IgD-negative memory B cell (primary cell): ENCODE measurements around the gene WFIKKN2. TPM values are rescaled to one million over a fixed set of nuclear protein-coding genes. Genes with fewer than 3 reads are reported as not detected.
"Not testable (repeated sequence)": the region's sequence is repeated elsewhere in the genome, so short reads cannot be mapped to it uniquely, and the experiment has no call there.

ENCODE experiments used
- H3K27ac Mint-ChIP-seq, 3 donors: one replicate each; pipeline ENCODE4 v1.8.0; 2020 to 2022; ENCODE audit warnings: mild to moderate bottlenecking in 3 of 3, mixed read lengths in 3 of 3, moderate library complexity in 1 of 3
- H3K27me3 Mint-ChIP-seq: one replicate; pipeline ENCODE4 v1.8.0; 2021; ENCODE audit warnings: mixed read lengths
- H3K36me3 Mint-ChIP-seq: one replicate; pipeline ENCODE4 v1.8.0; 2020; ENCODE audit warnings: mild to moderate bottlenecking, mixed read lengths
- H3K4me1 Mint-ChIP-seq, 3 donors: one replicate each; pipeline ENCODE4 v1.8.0; 2020 to 2022; ENCODE audit warnings: mixed read lengths in 3 of 3, mild to moderate bottlenecking in 1 of 3
- H3K4me3 Mint-ChIP-seq, 4 donors: one replicate each; pipeline ENCODE4 v1.8.0; 2020 to 2022; ENCODE audit warnings: mild to moderate bottlenecking in 4 of 4, mixed read lengths in 4 of 4, moderate library complexity in 3 of 4
- H3K9me3 Mint-ChIP-seq, 3 donors: one replicate each; pipeline ENCODE4 v1.8.0; 2020 to 2021; ENCODE audit warnings: mixed read lengths in 3 of 3, mild to moderate bottlenecking in 1 of 3
- polyA plus RNA-seq: library from polyadenylated mRNA; unstranded; fragments of 300-500 nt; fragmentation: Illumina TruSeq; gene quantifications from one replicate; pipeline ENCODE4 v1.2.3, GENCODE V29; 2021

Gene WFIKKN2
- polyA plus RNA-seq, 1 donor from 2014 or later, result not detected

- peaks cover 0 to 7% (median 0%) of the 10 kb centered on the region in 3 donors for H3K9me3 Mint-ChIP-seq
- peaks cover 0 to 7% (median 0%) of the 10 kb centered on the region in 3 donors for H3K4me1 Mint-ChIP-seq
- no peak overlapping the region for H3K27ac Mint-ChIP-seq
- no peaks in the 10 kb centered on the region for H3K27me3 Mint-ChIP-seq
- no peaks in the 10 kb centered on the region for H3K36me3 Mint-ChIP-seq
- H3K4me3 Mint-ChIP-seq, result no peak overlapping the region
These were observed 10.1 kb downstream of the WFIKKN2 start for GRCh38 chr17:50845240-50846147.

- H3K4me1 Mint-ChIP-seq, result peaks cover 5 to 7% (median 7%) of the 10 kb centered on the region in 3 donors
- peaks cover 0 to 7% (median 0%) of the 10 kb centered on the region in 3 donors for H3K9me3 Mint-ChIP-seq
- no peaks in the 10 kb centered on the region for H3K27me3 Mint-ChIP-seq
- no peak overlapping the region for H3K4me3 Mint-ChIP-seq
- no peaks in the 10 kb centered on the region for H3K36me3 Mint-ChIP-seq
- no peak overlapping the region for H3K27ac Mint-ChIP-seq
These were observed 12.2 kb downstream of the WFIKKN2 start for GRCh38 chr17:50847566-50847965.

GRCh38 chr17:50848039-50848438 lies 12.7 kb downstream of the WFIKKN2 start:
- Mint-ChIP-seq H3K27ac (peak overlapping the region in 1 of 3 donors; percentile 60), H3K4me1 (peaks cover 5 to 10% (median 9%) of the 10 kb centered on the region in 3 donors), H3K9me3 (peaks cover 0 to 7% (median 0%) of the 10 kb centered on the region in 3 donors), H3K27me3 (no peaks in the 10 kb centered on the region), H3K36me3 (no peaks in the 10 kb centered on the region), H3K4me3 (no peak overlapping the region)

- peaks cover 10% of the 10 kb centered on the region in 3 donors for H3K4me1 Mint-ChIP-seq
- no peaks in the 10 kb centered on the region for H3K27me3 Mint-ChIP-seq
- H3K9me3 Mint-ChIP-seq, result peaks cover 0 to 7% (median 0%) of the 10 kb centered on the region in 3 donors
- H3K4me3 Mint-ChIP-seq, result no peak overlapping the region
- peak overlapping the region in 1 of 3 donors; percentile 60 for H3K27ac Mint-ChIP-seq
- no peaks in the 10 kb centered on the region for H3K36me3 Mint-ChIP-seq
These were observed 13.3 kb downstream of the WFIKKN2 start for GRCh38 chr17:50848711-50849110.

- Mint-ChIP-seq H3K4me3 (no peak overlapping the region), H3K27ac (no peak overlapping the region), H3K27me3 (no peaks in the 10 kb centered on the region), H3K36me3 (no peaks in the 10 kb centered on the region), H3K4me1 (peaks cover 10% of the 10 kb centered on the region in 3 donors), H3K9me3 (peaks cover 0 to 7% (median 0%) of the 10 kb centered on the region in 3 donors)
These were observed 15.3 kb downstream of the WFIKKN2 start for GRCh38 chr17:50850640-50851039.

GRCh38 chr17:50853015-50853615 lies 17.7 kb downstream of the WFIKKN2 start:
- Mint-ChIP-seq H3K27ac (peak overlapping the region in 1 of 3 donors; percentile 50), H3K9me3 (peaks cover 0 to 7% (median 0%) of the 10 kb centered on the region in 3 donors), H3K27me3 (no peaks in the 10 kb centered on the region), H3K36me3 (no peaks in the 10 kb centered on the region), H3K4me3 (peak overlapping the region in 2 of 4 donors; percentile 13 to 51), H3K4me1 (peaks cover 10% of the 10 kb centered on the region in 3 donors)

- no peaks in the 10 kb centered on the region for H3K36me3 Mint-ChIP-seq
- H3K27ac Mint-ChIP-seq, result peak overlapping the region in 1 of 3 donors; percentile 45
- H3K4me3 Mint-ChIP-seq, result peak overlapping the region in 1 of 4 donors; percentile 18
- H3K9me3 Mint-ChIP-seq, result peaks cover 0 to 2% (median 0%) of the 10 kb centered on the region in 3 donors
- H3K27me3 Mint-ChIP-seq, result no peaks in the 10 kb centered on the region
- peaks cover 10% of the 10 kb centered on the region in 3 donors for H3K4me1 Mint-ChIP-seq
These were observed 18.4 kb downstream of the WFIKKN2 start for GRCh38 chr17:50853781-50854180.

- H3K36me3 Mint-ChIP-seq, result no peaks in the 10 kb centered on the region
- no peak overlapping the region for H3K27ac Mint-ChIP-seq
- no peaks in the 10 kb centered on the region for H3K9me3 Mint-ChIP-seq
- H3K4me1 Mint-ChIP-seq, result peaks cover 10% of the 10 kb centered on the region in 3 donors
- no peak overlapping the region for H3K4me3 Mint-ChIP-seq
- H3K27me3 Mint-ChIP-seq, result no peaks in the 10 kb centered on the region
These were observed 20.4 kb downstream of the WFIKKN2 start for GRCh38 chr17:50855708-50856330.

GRCh38 chr17:50856431-50856830 lies 21.0 kb downstream of the WFIKKN2 start:
- no peaks in the 10 kb centered on the region for H3K9me3 Mint-ChIP-seq
- H3K4me3 Mint-ChIP-seq, result no peak overlapping the region
- H3K4me1 Mint-ChIP-seq, result peaks cover 10% of the 10 kb centered on the region in 3 donors
- H3K27me3 Mint-ChIP-seq, result no peaks in the 10 kb centered on the region
- no peaks in the 10 kb centered on the region for H3K36me3 Mint-ChIP-seq
- no peak overlapping the region for H3K27ac Mint-ChIP-seq

- no peak overlapping the region for H3K4me3 Mint-ChIP-seq
- H3K36me3 Mint-ChIP-seq, result peaks cover 2% of the 10 kb centered on the region
These were observed 23.3 kb downstream of the WFIKKN2 start for GRCh38 chr17:50858486-50859225.

GRCh38 chr17:50859727-50860126 lies 24.3 kb downstream of the WFIKKN2 start:
- not testable (repeated sequence) for H3K9me3 Mint-ChIP-seq, H3K36me3 Mint-ChIP-seq, H3K27me3 Mint-ChIP-seq, H3K4me3 Mint-ChIP-seq
- peaks cover 11 to 17% (median 12%) of the 10 kb centered on the region in 3 donors for H3K4me1 Mint-ChIP-seq
- peak overlapping the region in 1 of 3 donors; percentile 12 for H3K27ac Mint-ChIP-seq

More at GRCh38 chr17:50858486-50859225, 23.3 kb downstream of the WFIKKN2 start:
- H3K27me3 Mint-ChIP-seq, result no peaks in the 10 kb centered on the region
- H3K4me1 Mint-ChIP-seq, result peaks cover 4 to 10% (median 8%) of the 10 kb centered on the region in 3 donors
- no peaks in the 10 kb centered on the region for H3K9me3 Mint-ChIP-seq
- H3K27ac Mint-ChIP-seq, result no peak overlapping the region

- Mint-ChIP-seq H3K27ac (no peak overlapping the region), H3K27me3 (no peaks in the 10 kb centered on the region), H3K4me1 (peaks cover 15 to 18% (median 17%) of the 10 kb centered on the region in 3 donors), H3K4me3 (peak overlapping the region in 1 of 4 donors; percentile 41), H3K36me3 (peaks cover 2% of the 10 kb centered on the region), H3K9me3 (no peaks in the 10 kb centered on the region)
These were observed 25.9 kb downstream of the WFIKKN2 start for GRCh38 chr17:50861334-50861676.

GRCh38 chr17:50861822-50862528 lies 26.6 kb downstream of the WFIKKN2 start:
- Mint-ChIP-seq H3K4me1 (peaks cover 15 to 18% (median 17%) of the 10 kb centered on the region in 3 donors), H3K27ac (no peak overlapping the region), H3K4me3 (peak overlapping the region in 1 of 4 donors; percentile 41), H3K9me3 (no peaks in the 10 kb centered on the region), H3K27me3 (no peaks in the 10 kb centered on the region), H3K36me3 (peaks cover 2% of the 10 kb centered on the region)
